H9 (cell line): Measurements from ENCODE around the gene SYMPK. TPM values are rescaled to one million over a fixed set of nuclear protein-coding genes. Genes with fewer than 3 reads are reported as not detected.
A peak's percentile ranks its signal among the peaks of the same experiment; 100 is the strongest.

Experiments used
- DNase-seq: peaks from one replicate; pipeline ENCODE4 v3.0.0-alpha.2; 2017
- H2AFZ ChIP-seq: one replicate; pipeline ENCODE4 v1.6.1; 2013; ENCODE audit warnings: mild to moderate bottlenecking, low read length, control low read depth, moderate library complexity
- H2AK5ac ChIP-seq: 2 replicates; pipeline ENCODE4 v1.6.1; 2013; ENCODE audit warnings: low read length, control low read depth, mixed read lengths; ENCODE audit not compliant: insufficient read length
- H2BK120ac ChIP-seq: one replicate; pipeline ENCODE4 v1.6.1; 2013; ENCODE audit warnings: low read depth, mild to moderate bottlenecking, low read length, control low read depth, inconsistent platforms; ENCODE audit not compliant: poor library complexity, severe bottlenecking
- H2BK12ac ChIP-seq: 2 replicates; pipeline ENCODE4 v1.6.1; 2013; ENCODE audit warnings: low read length, control low read depth, mixed read lengths, low read depth; ENCODE audit not compliant: insufficient read length
- H2BK15ac ChIP-seq: 2 replicates; pipeline ENCODE4 v1.6.1; 2013; ENCODE audit warnings: low read depth, low read length, control low read depth
- H2BK20ac ChIP-seq: one replicate; pipeline ENCODE4 v1.6.1; 2013; ENCODE audit warnings: low read depth, mild to moderate bottlenecking, low read length, control low read depth, inconsistent platforms; ENCODE audit not compliant: poor library complexity, severe bottlenecking
- H2BK5ac ChIP-seq: 2 replicates; pipeline ENCODE4 v1.6.1; 2013; ENCODE audit warnings: low read length, control low read depth, mixed read lengths; ENCODE audit not compliant: insufficient read length
- H3K14ac ChIP-seq: 2 replicates; pipeline ENCODE4 v1.6.1; 2013; ENCODE audit warnings: low read length, control low read depth; ENCODE audit not compliant: insufficient read depth
- H3K18ac ChIP-seq: 2 replicates; pipeline ENCODE4 v1.6.1; 2013; ENCODE audit warnings: low read depth, mild to moderate bottlenecking, mixed read lengths, low read length, control low read depth; ENCODE audit not compliant: insufficient read length
- H3K23ac ChIP-seq: 2 replicates; pipeline ENCODE4 v1.6.1; 2013; ENCODE audit warnings: low read length, control low read depth, mixed read lengths, low read depth; ENCODE audit not compliant: insufficient read length
- H3K23me2 ChIP-seq: 2 replicates; pipeline ENCODE4 v1.6.1; 2013; ENCODE audit warnings: low read depth, mild to moderate bottlenecking, mixed read lengths, low read length, control low read depth; ENCODE audit not compliant: insufficient read length, poor library complexity, severe bottlenecking
- H3K27ac ChIP-seq: 2 replicates; pipeline ENCODE4 v1.5.1; 2013; ENCODE audit warnings: low read length, control low read depth, mixed read lengths, low read depth; ENCODE audit not compliant: insufficient read length
- H3K27me3 ChIP-seq: 2 replicates; pipeline ENCODE4 v1.6.1; 2013; ENCODE audit warnings: low read length, control low read depth, inconsistent platforms; ENCODE audit not compliant: insufficient read depth
- H3K4ac ChIP-seq: 2 replicates; pipeline ENCODE4 v1.6.1; 2013; ENCODE audit warnings: low read depth, mild to moderate bottlenecking, control low read depth, inconsistent platforms, low read length, moderate library complexity
- H3K4me1 ChIP-seq: 2 replicates; pipeline ENCODE4 v1.6.1; 2013; ENCODE audit warnings: low read length, control low read depth, inconsistent platforms; ENCODE audit not compliant: insufficient read depth
- H3K4me2 ChIP-seq: 2 replicates; pipeline ENCODE4 v1.6.1; 2013; ENCODE audit warnings: low read length, control low read depth, mixed read lengths; ENCODE audit not compliant: insufficient read length, insufficient read depth
- H3K56ac ChIP-seq: 2 replicates; pipeline ENCODE4 v1.6.1; 2013; ENCODE audit warnings: low read depth, mild to moderate bottlenecking, mixed read lengths, low read length, control low read depth; ENCODE audit not compliant: insufficient read length
- H3K79me1 ChIP-seq: 2 replicates; pipeline ENCODE4 v1.6.1; 2013; ENCODE audit warnings: low read depth, mild to moderate bottlenecking, moderate library complexity, low read length, control low read depth, inconsistent platforms; ENCODE audit not compliant: insufficient read depth, poor library complexity, severe bottlenecking
- H3K79me2 ChIP-seq: 2 replicates; pipeline ENCODE4 v1.6.1; 2013; ENCODE audit warnings: low read length, control low read depth, inconsistent platforms; ENCODE audit not compliant: insufficient read depth
- H3K9ac ChIP-seq: 2 replicates; pipeline ENCODE4 v1.6.1; 2013; ENCODE audit warnings: low read length, control low read depth, mixed read lengths; ENCODE audit not compliant: insufficient read length; ENCODE audit errors: extremely low read depth
- H3K9me3 ChIP-seq: one replicate; pipeline ENCODE4 v1.6.1; 2013; ENCODE audit warnings: low read depth, low read length, inconsistent platforms; ENCODE audit not compliant: control insufficient read depth
- H3T11ph ChIP-seq: one replicate; pipeline ENCODE4 v1.6.1; 2013; ENCODE audit warnings: mild to moderate bottlenecking, low read length, control low read depth, inconsistent platforms
- H4K20me1 ChIP-seq: one replicate; pipeline ENCODE4 v1.6.1; 2013; ENCODE audit not compliant: control insufficient read depth, insufficient read length, insufficient read depth
- H4K5ac ChIP-seq: 2 replicates; pipeline ENCODE4 v1.6.1; 2013; ENCODE audit warnings: low read depth, mild to moderate bottlenecking, mixed read lengths, low read length, control low read depth; ENCODE audit not compliant: insufficient read length
- H4K8ac ChIP-seq: replicated peaks from 2 replicates; pipeline ENCODE4 v1.6.1; 2013; ENCODE audit warnings: low read length, control low read depth, mixed read lengths, low read depth; ENCODE audit not compliant: insufficient read length
- H4K91ac ChIP-seq: 2 replicates; pipeline ENCODE4 v1.6.1; 2013; ENCODE audit warnings: low read depth, mild to moderate bottlenecking, moderate library complexity, mixed read lengths, low read length, control low read depth; ENCODE audit not compliant: insufficient read length
- H3K27ac Mint-ChIP-seq, 3 experiments: 2 replicates in 2 of 3; 3 replicates in 1 of 3; pipeline ENCODE4 v1.8.0; 2020 to 2021; ENCODE audit warnings: mixed read lengths in 3 of 3, mild to moderate bottlenecking in 1 of 3, moderate library complexity in 1 of 3
- H3K27me3 Mint-ChIP-seq: 2 replicates; pipeline ENCODE4 v1.8.0; 2021; ENCODE audit warnings: low read depth, mild to moderate bottlenecking, moderate library complexity, mixed read lengths
- H3K36me3 Mint-ChIP-seq, 3 experiments: 2 replicates in 2 of 3; 3 replicates in 1 of 3; pipeline ENCODE4 v1.8.0; 2020 to 2021; ENCODE audit warnings: low read depth in 3 of 3, mixed read lengths in 3 of 3; ENCODE audit not compliant: insufficient read depth in 1 of 3
- H3K4me1 Mint-ChIP-seq, 2 experiments: 2 replicates each; pipeline ENCODE4 v1.8.0; 2020; ENCODE audit warnings: mixed read lengths in 2 of 2
- H3K4me3 Mint-ChIP-seq, 2 experiments: 2 replicates in 1 of 2; 3 replicates in 1 of 2; pipeline ENCODE4 v1.8.0; 2020 to 2021; ENCODE audit warnings: mild to moderate bottlenecking in 2 of 2, mixed read lengths in 2 of 2, moderate library complexity in 1 of 2
- H3K9me3 Mint-ChIP-seq, 2 experiments: 2 replicates in 1 of 2; 3 replicates in 1 of 2; pipeline ENCODE4 v1.8.0; 2020; ENCODE audit warnings: mild to moderate bottlenecking in 2 of 2, mixed read lengths in 2 of 2, moderate library complexity in 1 of 2
- CTCF ChIP-seq: fragments of 200-600 bp; sonication (generic); conservative IDR thresholded peaks from 3 replicates; pipeline ENCODE4 v1.8.0; 2021; ENCODE audit warnings: antibody characterized with exemption, mild to moderate bottlenecking
- WGBS: extraction: QIAGEN DNeasy Blood & Tissue Kit; methylation state at CpG from one replicate; pipeline ENCODE4 v1.1.7; 2013; ENCODE audit warnings: missing lambda C conversion rate, low lambda C conversion rate, mixed read lengths; ENCODE audit not compliant: insufficient read length; ENCODE audit errors: extremely low coverage; 5-methylcytosine and 5-hydroxymethylcytosine counted together
- total RNA-seq: library from RNA; stranded (reverse); gene quantifications from 2 replicates; pipeline ENCODE4 v1.2.1, GENCODE V29; 2021

The SYMPK gene
- total RNA-seq, 1 experiment from 2014 or later = 104 TPM

- Histone ChIP-seq H3K4me2 (no peak overlapping the region), H3K23ac (no peak overlapping the region)
These were observed 69.8 kb downstream of the SYMPK start for GRCh38 chr19:45793178-45793564.

More at GRCh38 chr19:45793178-45793564, 69.8 kb downstream of the SYMPK start:
- no peak overlapping the region for H2BK20ac ChIP-seq
- no peak overlapping the region for H2BK12ac ChIP-seq
- no peak overlapping the region for H3T11ph ChIP-seq
- H2BK15ac ChIP-seq = no peak overlapping the region
- no peak overlapping the region for H4K8ac ChIP-seq
- H3K79me2 ChIP-seq = 0 out of 2 replicates have a peak, but pooled peaks cover 3% of the 10 kb centered on the region
- H2BK120ac ChIP-seq = no peak overlapping the region
- H3K27ac ChIP-seq = no peak overlapping the region
- H3K79me1 ChIP-seq = peaks cover 8% of the 10 kb centered on the region
- 0 out of 2 replicates have a peak, but pooled peaks cover 3% of the 10 kb centered on the region for H3K4me1 ChIP-seq
- peaks cover 12 to 27% (median 26%) of the 10 kb centered on the region in 3 experiments for H3K36me3 Mint-ChIP-seq
- no peak overlapping the region for H3K4ac ChIP-seq
- peak overlapping the region; percentile 9 to 83 (median 73); a peak in 3 of 7 replicates for H3K27ac Mint-ChIP-seq
- no peak overlapping the region for H3K18ac ChIP-seq
- no peak overlapping the region for H4K5ac ChIP-seq
- no peak overlapping the region for H2AK5ac ChIP-seq
- H4K20me1 ChIP-seq = no peaks in the 10 kb centered on the region
- H3K9me3 ChIP-seq = no peaks in the 10 kb centered on the region
- no peak overlapping the region for H3K9ac ChIP-seq
- no peak overlapping the region for H4K91ac ChIP-seq
- H3K14ac ChIP-seq = no peak overlapping the region
- no peak for DNase-seq
- H3K27me3 ChIP-seq = no peaks in the 10 kb centered on the region
- H3K9me3 Mint-ChIP-seq = peaks cover 0 to 2% of the 10 kb centered on the region in 2 experiments; a peak in 1 of 5 replicates
- WGBS = no CpG with 5 or more reads among the region's 3 CpGs
- peaks cover 22% of the 10 kb centered on the region for H3K27me3 Mint-ChIP-seq
- peak overlapping the region; percentile 54 to 79 for H3K4me3 Mint-ChIP-seq
- no peak for TF ChIP-seq CTCF
- H3K56ac ChIP-seq = no peak overlapping the region
- peaks cover 20 to 25% of the 10 kb centered on the region in 2 experiments for H3K4me1 Mint-ChIP-seq
- no peak overlapping the region for H2AFZ ChIP-seq
- H3K23me2 ChIP-seq = peaks cover 7% of the 10 kb centered on the region
- H2BK5ac ChIP-seq = no peak overlapping the region
